BLaER1 treated with 17β-estradiol and CSF1 and Interleukin-3, amounts not matched to agents 10 nM and 100 nM (cell line): ENCODE results near the gene TXNDC8.
A peak's percentile ranks its signal among the peaks of the same experiment; 100 is the strongest.

ENCODE experiments used
- H3K27ac ChIP-seq, 11 experiments: shearing (Covaris generic); formaldehyde crosslinking; 2 replicates each; pipeline ENCODE4 v1.8.1; 2022
- H3K27me3 ChIP-seq, 11 experiments: shearing (Covaris generic); formaldehyde crosslinking; 2 replicates each; pipeline ENCODE4 v1.8.1; 2022
- H3K36me3 ChIP-seq, 11 experiments: shearing (Covaris generic); formaldehyde crosslinking; 2 replicates each; pipeline ENCODE4 v1.8.1; 2022
- H3K4me1 ChIP-seq, 10 experiments: shearing (Covaris generic); formaldehyde crosslinking; 2 replicates each; pipeline ENCODE4 v1.8.1; 2022
- H3K4me2 ChIP-seq, 11 experiments: shearing (Covaris generic); formaldehyde crosslinking; 2 replicates each; pipeline ENCODE4 v1.8.1; 2022
- H3K4me3 ChIP-seq, 10 experiments: shearing (Covaris generic); formaldehyde crosslinking; 2 replicates each; pipeline ENCODE4 v1.8.1; 2022
- H3K9ac ChIP-seq, 11 experiments: shearing (Covaris generic); formaldehyde crosslinking; 2 replicates each; pipeline ENCODE4 v1.8.1; 2022
- H3K9me3 ChIP-seq, 11 experiments: shearing (Covaris generic); formaldehyde crosslinking; replicated peaks in 1 of 11; 2 replicates each; pipeline ENCODE4 v1.8.1; 2022
- H4K20me1 ChIP-seq, 11 experiments: shearing (Covaris generic); formaldehyde crosslinking; 2 replicates each; pipeline ENCODE4 v1.8.1; 2022
- Cebpa-rat ChIP-seq, 11 experiments: shearing (Covaris generic); IDR thresholded peaks; 2 replicates each; pipeline ENCODE4 v1.8.1; 2022

The TXNDC8 gene

DNA sequence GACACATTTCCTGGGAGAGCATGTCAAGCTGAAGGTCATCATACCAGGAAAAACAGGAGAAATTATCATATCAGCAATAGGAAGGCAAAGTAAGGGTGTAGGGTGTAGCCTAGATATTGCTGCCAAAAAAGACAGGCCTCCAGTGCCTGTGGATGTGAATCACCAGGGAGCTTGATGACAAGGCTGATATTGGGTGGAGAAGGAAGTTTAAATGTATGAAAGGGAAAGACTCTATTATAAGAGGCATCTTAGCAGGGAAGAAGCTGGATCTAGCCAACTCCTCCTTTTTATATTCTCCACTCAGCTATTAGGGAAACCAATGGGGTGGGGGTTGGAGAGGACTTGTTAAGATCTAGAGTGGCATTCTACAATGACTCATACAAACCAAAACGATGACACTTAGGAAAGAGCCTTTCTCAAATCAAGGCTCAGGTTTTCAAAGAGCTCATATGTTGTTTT is 13.4 kb upstream of the TXNDC8 start:
- Histone ChIP-seq H3K36me3 (no peaks in the 10 kb centered on the region), H3K27ac (no peak overlapping the region), H3K4me3 (no peak overlapping the region), H3K4me2 (0 out of 22 replicates have a peak overlapping the region, but pooled peaks of 1 of the 11 experiments have one; percentile 5), H3K27me3 (no peaks in the 10 kb centered on the region), H3K4me1 (peaks cover 0 to 13% (median 0%) of the 10 kb centered on the region in 10 experiments; a peak in 3 of 20 replicates), H4K20me1 (no peaks in the 10 kb centered on the region), H3K9me3 (no peaks in the 10 kb centered on the region), H3K9ac (no peak overlapping the region)
- TF ChIP-seq Cebpa-rat (IDR thresholded peaks at IDR 0.05) = no peak

DNA sequence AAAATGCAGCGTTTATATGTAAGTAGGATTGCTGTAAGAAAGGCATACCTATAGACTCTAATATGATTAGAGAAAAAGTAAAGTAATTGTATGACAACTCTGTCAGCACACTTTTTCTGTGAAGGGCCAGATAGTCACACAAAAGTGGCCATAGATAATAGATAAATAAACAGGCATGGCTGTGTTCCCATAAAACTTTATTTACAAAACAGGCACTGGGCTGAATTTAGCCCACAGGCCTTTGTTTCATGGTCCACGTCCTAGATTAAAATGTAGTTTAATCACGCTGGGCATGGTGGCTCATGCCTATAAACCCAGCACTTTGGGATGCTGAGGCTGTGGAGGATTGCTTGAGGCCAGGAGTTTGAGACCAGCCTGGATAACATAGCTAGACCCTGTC is 8.7 kb upstream of the TXNDC8 start:
- Histone ChIP-seq H3K9me3 (no peaks in the 10 kb centered on the region), H3K4me2 (no peak overlapping the region), H3K9ac (no peak overlapping the region), H3K27ac (no peak overlapping the region), H3K36me3 (no peaks in the 10 kb centered on the region), H3K27me3 (no peaks in the 10 kb centered on the region), H3K4me3 (no peak overlapping the region), H4K20me1 (no peaks in the 10 kb centered on the region), H3K4me1 (peaks cover 0 to 8% (median 0%) of the 10 kb centered on the region in 10 experiments; a peak in 3 of 20 replicates)
- no peak for TF ChIP-seq Cebpa-rat (IDR thresholded peaks at IDR 0.05)

DNA sequence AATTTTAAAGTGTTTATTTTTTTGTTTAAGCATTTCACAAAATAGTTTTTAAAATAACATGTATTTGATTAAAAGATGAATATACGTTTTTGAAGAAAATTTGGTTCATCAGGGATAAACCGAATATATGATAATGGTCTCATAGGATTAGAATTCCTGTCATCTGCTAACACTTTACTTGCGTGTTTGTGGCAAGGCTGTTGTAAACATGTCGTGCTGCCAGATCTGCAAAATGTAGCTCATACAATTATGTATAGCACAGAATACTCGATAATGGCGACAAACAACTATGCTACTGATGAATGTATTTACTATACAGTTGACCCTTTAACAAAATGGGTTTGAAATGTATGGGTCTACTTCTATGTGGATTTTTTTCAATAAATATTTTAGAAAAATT is 7.2 kb upstream of the TXNDC8 start:
- Histone ChIP-seq H3K9ac (no peak overlapping the region), H3K4me1 (no peaks in the 10 kb centered on the region), H3K36me3 (no peaks in the 10 kb centered on the region), H3K4me2 (no peak overlapping the region), H3K27me3 (no peaks in the 10 kb centered on the region), H3K9me3 (no peaks in the 10 kb centered on the region), H3K4me3 (no peak overlapping the region), H4K20me1 (no peaks in the 10 kb centered on the region), H3K27ac (no peak overlapping the region)
- TF ChIP-seq Cebpa-rat (IDR thresholded peaks at IDR 0.05) = no peak

GRCh38 chr9:110343551-110343950 is 5.9 kb upstream of the TXNDC8 start:
- Histone ChIP-seq H3K36me3 (no peaks in the 10 kb centered on the region), H3K4me1 (no peaks in the 10 kb centered on the region), H3K9ac (no peak overlapping the region), H3K9me3 (no peaks in the 10 kb centered on the region), H4K20me1 (no peaks in the 10 kb centered on the region), H3K4me2 (no peak overlapping the region), H3K27me3 (no peaks in the 10 kb centered on the region), H3K27ac (no peak overlapping the region), H3K4me3 (no peak overlapping the region)
- no peak for TF ChIP-seq Cebpa-rat (IDR thresholded peaks at IDR 0.05)

DNA sequence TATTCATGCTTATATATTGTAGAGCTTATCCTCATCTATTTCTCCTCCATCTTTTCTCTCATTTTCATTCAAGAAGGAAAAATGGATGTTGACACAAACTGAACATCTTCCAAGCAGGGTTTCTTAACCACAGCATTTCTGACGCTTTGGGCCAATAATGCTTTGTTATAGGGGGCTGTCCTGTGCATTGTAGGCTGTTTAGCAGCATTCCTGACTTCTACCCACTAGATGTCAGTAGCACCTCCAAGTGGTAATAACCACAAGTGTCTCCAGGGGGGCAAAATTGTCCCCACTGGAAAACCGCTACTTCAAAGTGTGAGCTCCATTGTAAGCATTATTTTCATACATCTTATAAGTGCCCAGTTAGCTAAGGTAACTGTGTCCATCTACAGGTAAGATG is 2.6 kb upstream of the TXNDC8 start:
- no peaks in the 10 kb centered on the region for H3K9me3 ChIP-seq
- no peak overlapping the region for H3K9ac ChIP-seq
- TF ChIP-seq Cebpa-rat (IDR thresholded peaks at IDR 0.05) = no peak
- H3K4me3 ChIP-seq = no peak overlapping the region
- H3K27ac ChIP-seq = no peak overlapping the region
- no peaks in the 10 kb centered on the region for H3K27me3 ChIP-seq
- no peaks in the 10 kb centered on the region for H3K4me1 ChIP-seq
- no peak overlapping the region for H3K4me2 ChIP-seq
- no peaks in the 10 kb centered on the region for H4K20me1 ChIP-seq
- no peaks in the 10 kb centered on the region for H3K36me3 ChIP-seq

GRCh38 chr9:110338143-110338542 is 480 bp upstream of the TXNDC8 start:
- Histone ChIP-seq H3K4me1 (no peaks in the 10 kb centered on the region), H3K9ac (no peak overlapping the region), H3K27ac (no peak overlapping the region), H3K4me3 (no peak overlapping the region), H3K36me3 (no peaks in the 10 kb centered on the region), H3K4me2 (no peak overlapping the region), H3K9me3 (no peaks in the 10 kb centered on the region), H4K20me1 (no peaks in the 10 kb centered on the region), H3K27me3 (no peaks in the 10 kb centered on the region)
- no peak for TF ChIP-seq Cebpa-rat (IDR thresholded peaks at IDR 0.05)

DNA sequence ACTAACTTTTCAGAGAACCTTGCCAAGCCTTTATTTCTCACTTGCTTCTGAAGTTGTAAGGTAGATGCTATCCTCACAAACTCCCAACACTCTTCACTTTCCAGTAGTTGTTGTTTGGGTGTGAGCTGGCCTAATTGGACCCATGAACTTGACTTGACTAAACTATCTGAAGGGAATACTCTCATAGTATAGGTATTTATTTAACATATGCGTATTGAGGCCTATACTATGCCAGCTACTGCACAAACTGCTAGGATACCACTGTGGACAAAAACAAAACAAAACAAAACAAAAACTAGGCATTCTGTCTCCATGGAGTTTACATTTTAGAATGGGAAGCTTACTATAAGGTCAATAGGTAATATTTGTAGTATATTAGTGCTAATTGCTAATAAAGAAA is 1.3 kb downstream of the TXNDC8 start:
- Histone ChIP-seq H3K9ac (no peak overlapping the region), H3K36me3 (no peaks in the 10 kb centered on the region), H3K27ac (no peak overlapping the region), H3K4me2 (no peak overlapping the region), H4K20me1 (no peaks in the 10 kb centered on the region), H3K27me3 (no peaks in the 10 kb centered on the region), H3K4me3 (no peak overlapping the region), H3K9me3 (peaks cover 0 to 1% (median 0%) of the 10 kb centered on the region in 11 experiments; a peak in 1 of 22 replicates), H3K4me1 (no peaks in the 10 kb centered on the region)
- no peak for TF ChIP-seq Cebpa-rat (IDR thresholded peaks at IDR 0.05)

- H4K20me1 ChIP-seq = no peaks in the 10 kb centered on the region
Measured at GRCh38 chr9:110334871-110335270, 2.8 kb downstream of the TXNDC8 start.

GRCh38 chr9:110334183-110334582 is 3.5 kb downstream of the TXNDC8 start:
- H3K4me3 ChIP-seq = no peak overlapping the region
- peaks cover 0 to 7% (median 0%) of the 10 kb centered on the region in 11 experiments; a peak in 2 of 22 replicates for H3K9me3 ChIP-seq
- no peak for TF ChIP-seq Cebpa-rat (IDR thresholded peaks at IDR 0.05)
- H3K27ac ChIP-seq = no peak overlapping the region
- peaks cover 0 to 14% (median 0%) of the 10 kb centered on the region in 10 experiments; a peak in 6 of 20 replicates for H3K4me1 ChIP-seq
- H3K27me3 ChIP-seq = no peaks in the 10 kb centered on the region
- H3K36me3 ChIP-seq = no peaks in the 10 kb centered on the region
- no peak overlapping the region for H3K4me2 ChIP-seq
- no peaks in the 10 kb centered on the region for H4K20me1 ChIP-seq
- no peak overlapping the region for H3K9ac ChIP-seq

More at GRCh38 chr9:110334871-110335270, 2.8 kb downstream of the TXNDC8 start:
- H3K4me3 ChIP-seq = no peak overlapping the region
- H3K27ac ChIP-seq = no peak overlapping the region
- no peak overlapping the region for H3K4me2 ChIP-seq
- TF ChIP-seq Cebpa-rat (IDR thresholded peaks at IDR 0.05) = no peak
- H3K27me3 ChIP-seq = no peaks in the 10 kb centered on the region
- no peaks in the 10 kb centered on the region for H3K36me3 ChIP-seq
- no peak overlapping the region for H3K9ac ChIP-seq
- H3K9me3 ChIP-seq = peaks cover 0 to 7% (median 0%) of the 10 kb centered on the region in 11 experiments; a peak in 2 of 22 replicates
- peaks cover 0 to 13% (median 0%) of the 10 kb centered on the region in 10 experiments; a peak in 6 of 20 replicates for H3K4me1 ChIP-seq

- peaks cover 0 to 14% (median 0%) of the 10 kb centered on the region in 10 experiments; a peak in 6 of 20 replicates for H3K4me1 ChIP-seq
- no peak overlapping the region for H3K27ac ChIP-seq
- H3K27me3 ChIP-seq = no peaks in the 10 kb centered on the region
- TF ChIP-seq Cebpa-rat (IDR thresholded peaks at IDR 0.05) = no peak
- no peak overlapping the region for H3K4me3 ChIP-seq
- H3K9ac ChIP-seq = no peak overlapping the region
- H3K36me3 ChIP-seq = no peaks in the 10 kb centered on the region
- no peaks in the 10 kb centered on the region for H4K20me1 ChIP-seq
- H3K4me2 ChIP-seq = no peak overlapping the region
- peaks cover 0 to 7% (median 0%) of the 10 kb centered on the region in 11 experiments; a peak in 2 of 22 replicates for H3K9me3 ChIP-seq
Measured at GRCh38 chr9:110332766-110333165, 4.9 kb downstream of the TXNDC8 start.
